Activated CD4-positive, alpha-beta T cell treated with anti-CD3 and anti-CD28 coated beads for 36 hours (primary cell): ENCODE data around the gene UGT1A1. TPM values are rescaled to one million over a fixed set of nuclear protein-coding genes. Genes with fewer than 3 reads are reported as not detected.

Experiments
- ATAC-seq: fragments of 200-7000 bp; cut with Tn5 transposase; one replicate; pipeline ENCODE4 v1.10.0; 2021; ENCODE audit warnings: mild to moderate bottlenecking, moderate library complexity
- CTCF ChIA-PET: fragments of 350-600 bp; sonication (Branson Sonifier 250); formaldehyde crosslinking; loops from one replicate; lab custom pipeline; 2021; ENCODE audit warnings: antibody characterized with exemption; lab: Charles Lee
- POLR2A ChIA-PET: fragments of 350-600 bp; sonication (Branson Sonifier 250); formaldehyde crosslinking; loops from one replicate; lab custom pipeline; 2021; ENCODE audit warnings: antibody characterized with exemption, inconsistent platforms; lab: Charles Lee
- DNase-seq: peaks from one replicate; pipeline ENCODE4 v3.0.0-alpha.2; 2020
- H3K27ac Mint-ChIP-seq: one replicate; pipeline ENCODE4 v1.8.0; 2021; ENCODE audit warnings: mixed read lengths
- H3K27me3 Mint-ChIP-seq: one replicate; pipeline ENCODE4 v1.8.0; 2021; ENCODE audit warnings: mixed read lengths
- H3K36me3 Mint-ChIP-seq: one replicate; pipeline ENCODE4 v1.8.0; 2021; ENCODE audit warnings: low read depth, mixed read lengths
- H3K4me1 Mint-ChIP-seq: one replicate; pipeline ENCODE4 v1.8.0; 2021; ENCODE audit warnings: mixed read lengths
- H3K4me3 Mint-ChIP-seq: one replicate; pipeline ENCODE4 v1.8.0; 2021; ENCODE audit warnings: mild to moderate bottlenecking, moderate library complexity, mixed read lengths
- H3K9me3 Mint-ChIP-seq: one replicate; pipeline ENCODE4 v1.8.0; 2021; ENCODE audit warnings: low read depth, mixed read lengths
- intact Hi-C, 2 experiments: fragments of 100-400 bp; cut with DNase I in 1 of 2; cut with micrococcal nuclease in 1 of 2; formaldehyde crosslinking; loops; one replicate each; pipeline versions ENCODE4 v1.14.2 to v1.15.1; 2022 to 2024; cut with DNase I, micrococcal nuclease
- total RNA-seq, 2 experiments: library from RNA; stranded (reverse); gene quantifications; one replicate each; pipeline ENCODE4 v1.2.3, GENCODE V29; 2021

UGT1A1 gene
- total RNA-seq, 2 experiments from 2014 or later, result not detected

- CTCF ChIA-PET, result no interaction called here
- H3K4me3 Mint-ChIP-seq, result no peak overlapping the region
- ATAC-seq, result no peak
These were observed 60.7 kb downstream of the UGT1A1 start for GRCh38 chr2:233820774-233821105.

GRCh38 chr2:233821196-233821595, 61.1 kb downstream of the UGT1A1 start:
- Mint-ChIP-seq H3K27me3 (peaks cover 1% of the 10 kb centered on the region), H3K4me3 (no peak overlapping the region), H3K36me3 (no peaks in the 10 kb centered on the region), H3K4me1 (no peaks in the 10 kb centered on the region), H3K27ac (no peak overlapping the region), H3K9me3 (no peaks in the 10 kb centered on the region)
- POLR2A ChIA-PET, result no interaction called here
- ATAC-seq (no peak), DNase-seq (no peak)
- CTCF ChIA-PET, result no interaction called here
- intact Hi-C loops, result no loop called here

More at GRCh38 chr2:233820774-233821105, 60.7 kb downstream of the UGT1A1 start:
- intact Hi-C loops, result no loop called here
- Mint-ChIP-seq H3K36me3 (no peaks in the 10 kb centered on the region), H3K27ac (no peak overlapping the region), H3K4me1 (no peaks in the 10 kb centered on the region), H3K27me3 (peaks cover 1% of the 10 kb centered on the region), H3K9me3 (no peaks in the 10 kb centered on the region)
- no peak for DNase-seq
- POLR2A ChIA-PET, result no interaction called here

GRCh38 chr2:233821709-233822100, 61.6 kb downstream of the UGT1A1 start:
- ChIA-PET POLR2A (no interaction called here), CTCF (no interaction called here)
- H3K27me3 Mint-ChIP-seq, result peaks cover 1% of the 10 kb centered on the region
- H3K36me3 Mint-ChIP-seq, result no peaks in the 10 kb centered on the region
- H3K27ac Mint-ChIP-seq, result no peak overlapping the region
- no peaks in the 10 kb centered on the region for H3K9me3 Mint-ChIP-seq
- ATAC-seq (no peak), DNase-seq (no peak)
- intact Hi-C loops, result no loop called here
- no peaks in the 10 kb centered on the region for H3K4me1 Mint-ChIP-seq
- no peak overlapping the region for H3K4me3 Mint-ChIP-seq

GRCh38 chr2:233822101-233822771, 62.2 kb downstream of the UGT1A1 start:
- H3K36me3 Mint-ChIP-seq, result no peaks in the 10 kb centered on the region
- H3K27me3 Mint-ChIP-seq, result peaks cover 1% of the 10 kb centered on the region
- CTCF ChIA-PET, result interaction anchor here (0.5 kb wide), 1 partner anchor 14 kb away, joined by 3 read pairs; no protein-coding TSS in a partner anchor
- H3K4me3 Mint-ChIP-seq, result no peak overlapping the region
- DNase-seq (no peak), ATAC-seq (no peak)
- no peak overlapping the region for H3K27ac Mint-ChIP-seq
- intact Hi-C loops, result no loop called here
- POLR2A ChIA-PET, result no interaction called here
- H3K9me3 Mint-ChIP-seq, result no peaks in the 10 kb centered on the region
- H3K4me1 Mint-ChIP-seq, result no peaks in the 10 kb centered on the region

Other genes with a start within 250 kb of the UGT1A1 start
- 10 to 100 TPM; 12.0 to 12.9 TPM for gene USP40, start 193.5 kb upstream of the UGT1A1 start, total RNA-seq
- gene UGT1A8, start 142.6 kb upstream of the UGT1A1 start, total RNA-seq, result not detected
- not detected for gene UGT1A10, start 123.8 kb upstream of the UGT1A1 start, total RNA-seq
- not detected for gene UGT1A9, start 88.4 kb upstream of the UGT1A1 start, total RNA-seq
- not detected for gene UGT1A7, start 78.4 kb upstream of the UGT1A1 start, total RNA-seq
- gene UGT1A6, start 67.4 kb upstream of the UGT1A1 start, total RNA-seq, result not detected
- gene UGT1A5, start 47.4 kb upstream of the UGT1A1 start, total RNA-seq, result not detected
- gene UGT1A4, start 41.5 kb upstream of the UGT1A1 start, total RNA-seq, result not detected
- gene UGT1A3, start 31.2 kb upstream of the UGT1A1 start, total RNA-seq, result not detected
- not detected for gene MROH2A, start 18.1 kb downstream of the UGT1A1 start, total RNA-seq
- 100 to 1,000 TPM in 1 of 2 experiments, 10 to 100 TPM in 1; 94.6 to 111 TPM for gene HJURP, start 94.3 kb downstream of the UGT1A1 start, total RNA-seq
- gene TRPM8, start 157.1 kb downstream of the UGT1A1 start, total RNA-seq, result not detected